CD4-positive, CD25-positive, alpha-beta regulatory T cell (primary cell): ENCODE measurements around the gene PICALM. TPM values are rescaled to one million over a fixed set of nuclear protein-coding genes. Genes with fewer than 3 reads are reported as not detected.

Source experiments
- ATAC-seq, 2 donors: fragments of 150-1000 bp; cut with Tn5 transposase; one replicate each; pipeline ENCODE4 v1.10.0; 2021; ENCODE audit warnings: low read depth in 2 of 2, moderate number of reproducible peaks in 2 of 2, moderate library complexity in 1 of 2
- DNase-seq, 3 donors: peaks; one replicate each; pipeline versions ENCODE4 v3.0.0 to v3.0.0-alpha.2; 2012 to 2022; ENCODE audit warnings: mixed read lengths in 1 of 3
- H3K27ac ChIP-seq: one replicate; pipeline ENCODE4 v1.7.0; 2013; ENCODE audit warnings: mild to moderate bottlenecking, low read length; ENCODE audit not compliant: insufficient read depth, poor library complexity, severe bottlenecking
- H3K27me3 ChIP-seq: one replicate; pipeline ENCODE4 v1.7.0; 2013; ENCODE audit warnings: low read length; ENCODE audit not compliant: control insufficient read depth, insufficient read depth
- H3K36me3 ChIP-seq: one replicate; pipeline ENCODE4 v1.7.0; 2013; ENCODE audit warnings: mild to moderate bottlenecking, low read length, moderate library complexity; ENCODE audit not compliant: control insufficient read depth, insufficient read depth
- H3K4me1 ChIP-seq: 2 replicates; pipeline ENCODE4 v1.7.0; 2013; ENCODE audit warnings: mild to moderate bottlenecking, low read length; ENCODE audit not compliant: insufficient read depth, control insufficient read depth, poor library complexity, severe bottlenecking
- H3K4me3 ChIP-seq: one replicate; pipeline ENCODE4 v1.7.0; 2013; ENCODE audit warnings: low read depth, mild to moderate bottlenecking, low read length, moderate library complexity
- H3K9me3 ChIP-seq, 2 experiments: 1 replicate in 1 of 2; 2 replicates in 1 of 2; pipeline ENCODE4 v1.7.0; 2013; ENCODE audit warnings: low read length in 2 of 2, mild to moderate bottlenecking in 1 of 2, moderate library complexity in 1 of 2; ENCODE audit not compliant: control insufficient read depth in 2 of 2
- H3K27ac Mint-ChIP-seq, 3 donors: one replicate each; pipeline ENCODE4 v1.8.0; 2020 to 2022; ENCODE audit warnings: mild to moderate bottlenecking in 3 of 3, mixed read lengths in 3 of 3, moderate library complexity in 2 of 3
- H3K27me3 Mint-ChIP-seq: one replicate; pipeline ENCODE4 v1.8.0; 2022; ENCODE audit warnings: mild to moderate bottlenecking, mixed read lengths
- H3K36me3 Mint-ChIP-seq: one replicate; pipeline ENCODE4 v1.8.0; 2020; ENCODE audit warnings: mixed read lengths
- H3K4me1 Mint-ChIP-seq, 4 donors: one replicate each; pipeline ENCODE4 v1.8.0; 2020 to 2022; ENCODE audit warnings: mixed read lengths in 4 of 4, mild to moderate bottlenecking in 1 of 4
- H3K4me3 Mint-ChIP-seq, 4 donors: one replicate each; pipeline ENCODE4 v1.8.0; 2020 to 2022; ENCODE audit warnings: mild to moderate bottlenecking in 4 of 4, mixed read lengths in 4 of 4, moderate library complexity in 3 of 4
- H3K9me3 Mint-ChIP-seq, 7 donors: one replicate each; pipeline ENCODE4 v1.8.0; 2020 to 2022; ENCODE audit warnings: mixed read lengths in 7 of 7, mild to moderate bottlenecking in 3 of 7, moderate library complexity in 2 of 7
- polyA plus RNA-seq, 4 donors: library from polyadenylated mRNA; unstranded; fragments of 300-500 nt; fragmentation: Illumina TruSeq; gene quantifications; one replicate each; pipeline ENCODE4 v1.2.3, GENCODE V29; 2021
- total RNA-seq: library from RNA; stranded (reverse); gene quantifications from one replicate; pipeline ENCODE4 v1.2.3, GENCODE V29; 2022

Gene PICALM
- total and polyA plus RNA-seq, 5 donors from 2014 or later, result 19.9 to 194 (median 23.8) TPM

GRCh38 chr11:85970593-85970992, 98.3 kb downstream of the PICALM start:
- Mint-ChIP-seq H3K36me3 (peaks cover 39% of the 10 kb centered on the region), H3K4me3 (no peak overlapping the region), H3K27me3 (no peaks in the 10 kb centered on the region), H3K9me3 (no peaks in the 10 kb centered on the region), H3K27ac (peak overlapping the region in 1 of 3 donors; percentile 63), H3K4me1 (peaks cover 22 to 25% (median 24%) of the 10 kb centered on the region in 4 donors)
- Histone ChIP-seq H3K9me3 (no peaks in the 10 kb centered on the region), H3K27ac (no peak overlapping the region), H3K4me3 (no peak overlapping the region), H3K27me3 (no peaks in the 10 kb centered on the region), H3K4me1 (no peaks in the 10 kb centered on the region), H3K36me3 (peaks cover 82% of the 10 kb centered on the region)
- DNase-seq (no peak), ATAC-seq (no peak)

GRCh38 chr11:85967457-85967856, 101.4 kb downstream of the PICALM start:
- H3K27ac ChIP-seq, result no peak overlapping the region
- no peak for ATAC-seq
- H3K4me3 ChIP-seq, result no peak overlapping the region
- DNase-seq, result no peak
- H3K9me3 ChIP-seq, result no peaks in the 10 kb centered on the region
- H3K36me3 Mint-ChIP-seq, result peaks cover 44% of the 10 kb centered on the region
- H3K9me3 Mint-ChIP-seq, result peaks cover 0 to 2% (median 0%) of the 10 kb centered on the region in 7 donors
- no peaks in the 10 kb centered on the region for H3K27me3 ChIP-seq
- no peaks in the 10 kb centered on the region for H3K4me1 ChIP-seq
- no peaks in the 10 kb centered on the region for H3K27me3 Mint-ChIP-seq
- H3K4me3 Mint-ChIP-seq, result no peak overlapping the region
- H3K4me1 Mint-ChIP-seq, result peaks cover 23 to 28% (median 26%) of the 10 kb centered on the region in 4 donors
- peak overlapping the region in 2 of 3 donors; percentile 81 to 83 for H3K27ac Mint-ChIP-seq
- peaks cover 70% of the 10 kb centered on the region for H3K36me3 ChIP-seq

GRCh38 chr11:85965202-85965601, 103.7 kb downstream of the PICALM start:
- no peaks in the 10 kb centered on the region for H3K9me3 ChIP-seq
- Mint-ChIP-seq H3K9me3 (peaks cover 0 to 2% (median 0%) of the 10 kb centered on the region in 7 donors), H3K4me3 (no peak overlapping the region), H3K27me3 (no peaks in the 10 kb centered on the region), H3K36me3 (peaks cover 55% of the 10 kb centered on the region), H3K4me1 (peaks cover 21 to 35% (median 25%) of the 10 kb centered on the region in 4 donors), H3K27ac (peak overlapping the region in 1 of 3 donors; percentile 23)
- no peak overlapping the region for H3K27ac ChIP-seq
- no peak for DNase-seq
- H3K36me3 ChIP-seq, result peaks cover 69% of the 10 kb centered on the region
- ATAC-seq, result no peak
- no peaks in the 10 kb centered on the region for H3K27me3 ChIP-seq
- no peaks in the 10 kb centered on the region for H3K4me1 ChIP-seq
- no peak overlapping the region for H3K4me3 ChIP-seq

GRCh38 chr11:85961930-85962363, 106.9 kb downstream of the PICALM start:
- peaks cover 4 to 18% (median 13%) of the 10 kb centered on the region in 4 donors for H3K4me1 Mint-ChIP-seq
- Histone ChIP-seq H3K4me1 (no peaks in the 10 kb centered on the region), H3K4me3 (no peak overlapping the region), H3K27me3 (no peaks in the 10 kb centered on the region), H3K27ac (no peak overlapping the region), H3K36me3 (peaks cover 78% of the 10 kb centered on the region), H3K9me3 (no peaks in the 10 kb centered on the region)
- H3K9me3 Mint-ChIP-seq, result peaks cover 0 to 2% (median 0%) of the 10 kb centered on the region in 7 donors
- no peaks in the 10 kb centered on the region for H3K27me3 Mint-ChIP-seq
- DNase-seq (no peak), ATAC-seq (no peak)
- H3K36me3 Mint-ChIP-seq, result peaks cover 65% of the 10 kb centered on the region
- no peak overlapping the region for H3K4me3 Mint-ChIP-seq
- H3K27ac Mint-ChIP-seq, result peak overlapping the region in 2 of 3 donors; percentile 11 to 66

- Histone ChIP-seq H3K36me3 (peaks cover 78% of the 10 kb centered on the region), H3K4me1 (no peaks in the 10 kb centered on the region), H3K27me3 (no peaks in the 10 kb centered on the region), H3K9me3 (no peaks in the 10 kb centered on the region), H3K4me3 (no peak overlapping the region), H3K27ac (no peak overlapping the region)
- no peak overlapping the region for H3K4me3 Mint-ChIP-seq
- peaks cover 0 to 2% (median 0%) of the 10 kb centered on the region in 7 donors for H3K9me3 Mint-ChIP-seq
- peaks cover 70% of the 10 kb centered on the region for H3K36me3 Mint-ChIP-seq
- no peak for ATAC-seq
- H3K4me1 Mint-ChIP-seq, result peaks cover 3 to 18% (median 14%) of the 10 kb centered on the region in 4 donors
- peak overlapping the region in 1 of 3 donors; percentile 62 for H3K27ac Mint-ChIP-seq
- no peak for DNase-seq
- no peaks in the 10 kb centered on the region for H3K27me3 Mint-ChIP-seq
Observed at GRCh38 chr11:85961130-85961529, 107.8 kb downstream of the PICALM start.

GRCh38 chr11:85960678-85961077, 108.2 kb downstream of the PICALM start:
- Histone ChIP-seq H3K36me3 (peaks cover 80% of the 10 kb centered on the region), H3K4me1 (no peaks in the 10 kb centered on the region), H3K4me3 (no peak overlapping the region), H3K27me3 (no peaks in the 10 kb centered on the region), H3K27ac (no peak overlapping the region), H3K9me3 (no peaks in the 10 kb centered on the region)
- Mint-ChIP-seq H3K27ac (peak overlapping the region in 1 of 3 donors; percentile 75), H3K9me3 (peaks cover 0 to 2% (median 0%) of the 10 kb centered on the region in 7 donors), H3K27me3 (no peaks in the 10 kb centered on the region), H3K4me3 (no peak overlapping the region), H3K36me3 (peaks cover 71% of the 10 kb centered on the region), H3K4me1 (peaks cover 2 to 18% (median 14%) of the 10 kb centered on the region in 4 donors)
- DNase-seq, result no peak
- no peak for ATAC-seq

GRCh38 chr11:85955531-85955930, 113.4 kb downstream of the PICALM start:
- Histone ChIP-seq H3K4me3 (no peak overlapping the region), H3K4me1 (no peaks in the 10 kb centered on the region), H3K36me3 (peaks cover 58% of the 10 kb centered on the region), H3K9me3 (peaks cover 0 to 12% of the 10 kb centered on the region in 2 experiments), H3K27me3 (no peaks in the 10 kb centered on the region), H3K27ac (no peak overlapping the region)
- Mint-ChIP-seq H3K27ac (no peak overlapping the region), H3K27me3 (no peaks in the 10 kb centered on the region), H3K4me1 (peaks cover 0 to 9% (median 4%) of the 10 kb centered on the region in 4 donors), H3K4me3 (no peak overlapping the region), H3K9me3 (peaks cover 0 to 21% (median 5%) of the 10 kb centered on the region in 7 donors), H3K36me3 (peaks cover 61% of the 10 kb centered on the region)
- ATAC-seq (no peak), DNase-seq (no peak)

- Histone ChIP-seq H3K27ac (no peak overlapping the region), H3K36me3 (peaks cover 42% of the 10 kb centered on the region), H3K27me3 (no peaks in the 10 kb centered on the region), H3K9me3 (peaks cover 0 to 12% of the 10 kb centered on the region in 2 experiments), H3K4me3 (no peak overlapping the region), H3K4me1 (no peaks in the 10 kb centered on the region)
- ATAC-seq (no peak), DNase-seq (no peak)
- Mint-ChIP-seq H3K4me1 (peaks cover 0 to 9% (median under 1%) of the 10 kb centered on the region in 4 donors), H3K4me3 (no peak overlapping the region), H3K9me3 (peaks cover 0 to 21% (median 5%) of the 10 kb centered on the region in 7 donors), H3K36me3 (peaks cover 48% of the 10 kb centered on the region), H3K27ac (no peak overlapping the region), H3K27me3 (no peaks in the 10 kb centered on the region)
Observed at GRCh38 chr11:85953491-85954143, 115.3 kb downstream of the PICALM start.
